HG03280 (cell line): ENCODE measurements around the gene BIN1.

Experiments
- ATAC-seq: cut with Tn5 transposase; IDR thresholded peaks from one replicate; pipeline ENCODE4 v1.9.1; 2021; ENCODE audit warnings: mild to moderate bottlenecking, moderate library complexity; ENCODE audit not compliant: unreplicated experiment

Gene BIN1

DNA sequence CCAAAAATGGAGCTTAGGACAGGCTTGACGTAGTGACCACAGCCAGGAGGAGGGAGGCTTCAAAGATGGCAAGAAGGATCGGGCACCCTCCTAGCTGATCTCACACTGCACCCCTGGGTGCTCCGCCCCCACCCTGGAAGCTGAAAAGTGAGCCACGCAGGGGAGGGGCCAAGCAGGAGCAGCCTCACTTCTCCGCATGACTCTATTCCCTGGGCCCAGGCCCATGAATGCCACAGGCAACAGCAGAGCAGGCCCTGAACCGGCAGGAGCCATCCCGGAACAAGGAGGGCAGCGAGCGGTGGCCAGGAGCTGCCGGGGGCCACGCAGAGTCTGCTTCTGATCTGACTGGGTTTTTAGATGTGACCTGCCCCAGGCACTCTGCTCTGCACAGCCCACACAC is 30.0 kb downstream of the BIN1 start:
- ATAC-seq, result no peak

DNA sequence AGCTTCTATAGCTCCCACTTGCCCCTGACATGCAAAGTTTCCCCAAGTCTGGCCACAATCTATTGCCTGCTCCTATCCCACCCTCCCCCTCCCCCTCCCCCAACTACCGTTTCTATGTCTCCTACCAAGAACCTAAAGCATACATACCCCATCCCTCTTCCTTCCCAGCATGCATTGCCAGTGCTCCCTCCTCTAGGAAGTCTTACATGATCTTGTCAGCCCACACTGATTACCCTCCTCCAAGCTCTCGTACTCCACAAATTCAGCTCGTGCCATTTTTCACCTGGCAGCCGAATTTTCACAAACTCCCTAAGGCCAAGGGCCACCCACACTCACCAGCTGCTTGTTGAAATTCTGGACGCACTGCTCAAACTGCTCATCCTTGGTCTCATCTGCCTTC is 30.7 kb downstream of the BIN1 start:
- no peak for ATAC-seq

DNA sequence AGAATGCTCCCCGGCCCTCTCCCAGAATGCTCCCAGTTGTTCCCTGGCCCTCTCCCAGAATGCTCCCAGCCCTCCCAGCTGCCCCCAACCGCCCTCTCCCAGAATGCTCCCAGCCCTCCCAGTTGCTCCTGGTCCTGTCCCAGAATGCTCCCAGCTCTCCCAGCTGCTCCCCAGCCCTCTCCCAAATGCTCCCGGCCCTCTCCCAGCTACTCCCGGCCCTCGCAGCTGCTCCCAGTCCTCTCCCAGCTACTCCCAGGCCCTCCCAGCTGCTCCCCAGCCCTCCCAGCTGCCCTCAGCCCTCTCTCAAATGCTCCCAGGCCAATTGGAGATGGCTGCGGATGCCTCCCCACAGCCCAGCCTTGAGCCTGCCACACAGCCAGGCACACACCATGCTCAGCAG is 31.1 kb downstream of the BIN1 start:
- no peak for ATAC-seq

DNA sequence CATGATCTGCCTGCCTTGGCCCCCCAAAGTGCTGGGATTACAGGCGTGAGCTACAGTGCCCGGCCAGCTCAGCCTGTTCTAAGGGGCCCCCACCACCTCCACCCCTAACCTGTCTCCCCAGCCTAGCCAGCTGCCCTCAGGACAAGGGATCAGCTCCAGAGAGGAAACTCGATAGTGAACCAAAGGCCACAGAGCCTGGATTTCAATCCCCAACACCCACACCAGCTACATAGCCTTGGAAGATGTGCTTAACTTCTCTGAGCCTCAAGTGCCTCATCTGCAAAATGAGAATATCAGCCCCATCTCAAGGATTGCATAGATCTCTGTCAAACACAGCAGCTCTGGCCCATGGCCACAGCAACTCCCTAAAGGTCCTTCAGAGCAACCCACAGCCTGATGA is 32.0 kb downstream of the BIN1 start:
- no peak for ATAC-seq

DNA sequence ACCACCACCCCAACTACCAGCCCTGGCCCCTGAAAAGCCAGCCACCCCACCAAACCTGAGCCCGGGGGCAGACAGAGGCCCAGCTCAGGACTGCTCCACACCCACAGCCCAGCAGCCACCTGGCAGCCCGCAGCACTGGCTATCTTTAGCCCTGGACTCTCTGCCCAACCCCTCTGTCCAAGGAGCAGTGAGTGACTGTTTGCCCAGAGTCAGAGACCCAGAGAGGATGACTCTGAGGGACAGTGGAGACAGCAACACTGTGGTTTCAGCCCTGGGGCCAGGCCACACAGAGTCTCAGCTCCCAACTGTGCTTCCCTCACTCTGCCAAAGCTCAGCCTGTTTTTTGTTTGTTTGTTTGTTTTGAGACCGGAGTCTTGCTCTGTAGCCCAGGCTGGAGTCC is 32.6 kb downstream of the BIN1 start:
- ATAC-seq, result no peak

DNA sequence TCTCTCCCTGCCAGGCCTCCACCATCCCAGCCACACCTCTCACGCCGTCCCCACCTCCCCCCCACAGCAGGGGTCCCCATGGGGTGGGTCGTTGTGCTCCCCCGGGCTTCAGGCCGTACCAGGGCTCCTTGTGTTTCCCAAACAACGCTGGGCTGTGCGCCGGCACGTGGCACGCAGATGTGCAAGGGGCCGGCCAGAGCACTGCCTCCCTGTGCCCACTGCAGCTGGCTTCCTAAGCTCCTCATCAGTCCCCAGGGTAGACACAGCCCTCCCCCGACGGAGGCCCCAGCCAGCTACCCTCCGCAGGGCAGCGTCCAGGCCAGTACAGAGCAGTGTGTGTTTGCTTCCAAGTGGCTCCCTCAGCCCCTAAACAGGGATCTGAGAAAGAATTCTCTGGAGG is 34.0 kb downstream of the BIN1 start:
- ATAC-seq, result no peak

DNA sequence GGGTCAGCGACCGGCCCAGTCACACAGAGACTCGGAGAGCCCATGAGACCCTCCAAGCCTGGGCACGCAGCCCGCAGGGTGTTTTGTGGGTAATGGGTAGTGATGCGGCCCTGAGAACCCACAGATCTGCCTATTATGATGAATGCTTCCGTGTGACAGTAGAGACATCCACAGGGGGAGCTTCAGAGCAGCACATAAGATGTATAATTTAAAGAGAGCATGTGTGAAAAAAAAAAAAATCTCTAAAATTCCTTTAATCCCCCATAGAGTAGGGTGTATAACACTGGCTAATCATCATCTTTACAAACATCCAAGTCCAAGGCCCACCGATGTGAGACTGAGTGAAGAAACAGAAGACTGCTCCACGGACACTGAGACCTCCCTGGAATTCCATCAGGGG is 34.6 kb downstream of the BIN1 start:
- ATAC-seq, result no peak

DNA sequence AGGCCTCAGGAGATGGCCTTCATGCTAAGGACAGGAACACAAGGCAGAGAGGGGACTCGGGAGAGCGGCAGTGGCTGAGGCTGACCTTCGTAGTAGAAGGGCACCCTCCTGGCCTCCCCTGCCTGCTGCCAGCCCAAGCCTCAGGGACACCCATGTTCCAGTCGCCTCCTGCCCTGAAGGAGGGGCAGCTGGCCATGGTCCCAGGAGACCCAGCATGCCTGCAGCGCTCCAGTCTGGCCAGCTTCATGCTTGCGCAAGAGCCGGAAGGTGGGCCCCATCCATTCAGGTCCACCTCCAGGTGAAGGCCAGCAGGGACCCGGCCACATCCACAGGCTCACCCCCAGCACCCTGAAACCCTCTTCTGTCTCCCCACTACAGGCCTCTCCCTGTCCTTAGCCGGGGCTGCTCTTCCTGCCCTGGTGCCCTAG is 35.0 kb downstream of the BIN1 start:
- ATAC-seq, result no peak

DNA sequence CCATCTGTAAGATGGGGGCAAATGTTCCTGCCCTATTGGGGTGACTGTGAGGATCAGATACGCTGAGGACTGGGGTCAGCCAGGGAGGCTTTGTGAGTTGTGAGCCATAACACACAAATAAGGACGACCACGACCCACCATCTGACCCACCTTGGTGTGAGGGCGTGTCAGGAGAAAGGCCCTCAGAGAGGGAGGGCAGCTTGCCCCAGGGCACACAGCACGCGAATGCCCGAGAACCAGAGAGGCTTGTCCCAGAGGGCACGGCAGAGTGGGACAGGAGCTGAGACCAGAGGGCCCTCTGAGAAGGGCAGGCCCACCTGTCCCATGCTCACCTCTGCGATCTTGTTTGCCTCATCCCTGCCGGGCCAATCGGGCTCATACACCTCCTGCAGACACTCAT is 36.7 kb downstream of the BIN1 start:
- ATAC-seq, result no peak

DNA sequence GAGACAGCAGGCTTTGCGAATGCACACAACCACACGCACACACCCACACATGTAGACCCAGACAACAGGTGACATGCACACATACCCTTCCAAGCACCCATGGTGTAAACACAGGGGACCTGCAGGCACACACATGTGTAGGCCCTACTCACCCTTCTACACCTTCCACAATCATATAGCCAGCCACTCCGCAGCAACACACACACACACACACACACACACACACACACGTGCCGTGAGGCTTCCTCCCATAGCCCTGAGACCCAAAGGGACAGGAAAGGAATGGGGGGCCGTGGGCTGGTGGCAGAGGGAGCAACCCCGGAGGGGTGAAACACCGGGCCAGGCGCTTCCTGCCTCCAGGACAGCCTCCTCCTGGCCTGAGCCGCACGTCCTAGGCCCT is 37.4 kb downstream of the BIN1 start:
- no peak for ATAC-seq

DNA sequence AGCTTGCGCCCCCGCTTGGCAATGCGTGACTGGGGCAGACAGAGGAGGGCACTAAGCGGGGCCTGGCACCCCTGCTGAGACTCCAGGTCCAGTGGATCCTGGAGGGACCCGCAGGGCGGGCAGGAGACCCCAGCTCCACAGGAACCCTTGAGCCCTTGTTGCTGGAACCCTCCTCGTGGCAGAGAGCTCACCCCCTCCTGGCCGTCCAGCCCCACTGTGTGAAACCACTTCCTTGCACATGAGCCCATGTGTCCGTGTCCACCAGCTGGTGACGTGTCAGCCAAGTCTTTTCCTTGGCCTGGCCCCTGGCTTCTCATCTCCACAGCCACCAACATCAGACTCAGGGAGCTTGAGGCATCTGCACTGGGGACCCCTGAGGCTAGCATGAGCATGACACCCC is 38.0 kb downstream of the BIN1 start:
- ATAC-seq, result no peak

DNA sequence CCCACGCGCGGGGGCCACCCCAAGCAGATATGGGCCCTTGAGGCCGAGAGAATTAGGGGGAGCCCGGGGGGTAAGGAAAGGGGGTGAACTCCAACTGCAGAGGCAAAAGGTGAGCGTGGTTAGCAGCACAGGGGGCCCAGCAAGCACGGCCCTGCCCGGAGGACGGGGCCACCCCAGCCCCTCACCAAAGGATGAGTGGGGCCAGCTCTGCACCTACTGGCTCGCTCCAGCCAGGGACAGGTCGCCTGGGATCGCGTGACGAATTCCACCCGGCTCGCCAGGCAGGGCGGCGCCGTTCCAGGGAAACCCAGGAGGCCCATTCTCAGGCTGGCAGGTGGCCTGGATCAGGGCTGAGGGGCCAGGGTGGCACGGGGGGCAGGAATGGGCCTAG is 38.6 kb downstream of the BIN1 start:
- ATAC-seq, result no peak

DNA sequence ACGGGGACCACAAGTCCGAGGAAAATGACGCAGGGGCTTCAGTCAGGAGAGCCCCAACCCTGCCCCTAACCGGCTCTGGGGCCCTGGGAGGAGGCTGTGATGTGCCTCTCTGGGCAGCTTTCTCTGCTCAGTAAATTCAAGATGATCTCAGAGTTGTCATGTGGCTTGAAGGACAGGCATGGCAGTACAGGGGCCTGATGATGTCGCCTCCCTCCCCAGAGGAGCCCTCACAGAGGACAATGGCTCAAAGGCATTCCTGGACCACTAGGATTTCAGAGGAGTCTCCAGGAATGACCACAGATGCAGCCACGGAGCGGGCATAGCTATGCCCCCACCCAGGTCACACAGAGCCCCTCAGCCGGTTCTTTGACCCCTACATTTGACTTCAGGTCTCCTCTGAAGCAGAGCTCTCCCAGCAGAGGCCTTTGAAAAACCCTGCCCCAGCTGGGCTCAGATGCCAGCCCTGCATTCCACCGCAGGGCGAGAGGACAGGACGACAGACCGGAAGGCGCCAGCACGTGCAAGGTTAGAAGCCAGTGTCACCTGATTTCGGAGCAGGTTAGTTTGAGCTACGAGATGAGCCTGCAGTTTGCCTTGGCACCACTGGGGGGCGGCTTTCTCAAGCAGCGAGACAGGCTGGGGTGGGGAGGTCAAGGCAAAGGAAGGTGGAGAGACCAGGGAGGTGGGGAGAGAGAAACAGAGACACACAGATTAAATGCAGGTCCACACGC is 39.2 kb downstream of the BIN1 start:
- ATAC-seq, result no peak

DNA sequence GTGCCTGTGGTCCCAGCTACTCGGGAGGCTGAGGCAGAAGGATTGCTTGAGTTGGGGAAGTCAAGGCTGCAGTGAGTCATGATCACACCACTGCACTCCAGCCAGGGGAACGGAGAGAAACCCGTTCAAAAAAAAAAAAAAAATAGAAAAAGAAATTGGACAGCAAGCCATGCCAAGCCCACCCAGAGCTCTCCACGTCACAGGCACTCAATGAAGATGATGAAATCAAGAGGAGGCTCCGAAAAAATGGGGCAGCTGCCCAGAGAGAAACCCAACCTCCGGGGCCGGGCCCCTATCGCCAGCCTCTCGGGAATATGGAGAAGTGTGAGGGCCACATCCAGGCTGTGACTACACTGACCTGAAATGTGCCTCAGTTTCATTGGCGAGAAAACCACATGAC is 40.0 kb downstream of the BIN1 start:
- ATAC-seq, result no peak

DNA sequence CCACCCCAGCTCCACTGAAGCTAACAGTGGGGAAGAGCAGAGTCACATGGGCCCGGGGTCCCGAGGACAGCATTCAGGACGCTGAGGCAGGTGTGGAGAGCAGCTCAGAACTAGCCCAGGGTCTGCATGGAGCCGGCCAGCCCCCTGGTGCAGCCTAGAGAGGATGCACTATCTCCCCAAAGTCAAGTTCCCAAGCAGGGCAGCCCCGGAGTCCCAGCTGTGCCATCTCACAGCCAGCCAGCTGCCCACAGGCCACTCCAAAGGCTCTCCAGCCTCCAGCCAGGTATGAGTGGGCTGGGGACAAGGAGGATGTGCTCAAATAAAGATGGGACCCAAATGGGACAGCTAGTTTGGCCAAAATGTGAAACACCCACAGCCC is 41.0 kb downstream of the BIN1 start:
- no peak for ATAC-seq

DNA sequence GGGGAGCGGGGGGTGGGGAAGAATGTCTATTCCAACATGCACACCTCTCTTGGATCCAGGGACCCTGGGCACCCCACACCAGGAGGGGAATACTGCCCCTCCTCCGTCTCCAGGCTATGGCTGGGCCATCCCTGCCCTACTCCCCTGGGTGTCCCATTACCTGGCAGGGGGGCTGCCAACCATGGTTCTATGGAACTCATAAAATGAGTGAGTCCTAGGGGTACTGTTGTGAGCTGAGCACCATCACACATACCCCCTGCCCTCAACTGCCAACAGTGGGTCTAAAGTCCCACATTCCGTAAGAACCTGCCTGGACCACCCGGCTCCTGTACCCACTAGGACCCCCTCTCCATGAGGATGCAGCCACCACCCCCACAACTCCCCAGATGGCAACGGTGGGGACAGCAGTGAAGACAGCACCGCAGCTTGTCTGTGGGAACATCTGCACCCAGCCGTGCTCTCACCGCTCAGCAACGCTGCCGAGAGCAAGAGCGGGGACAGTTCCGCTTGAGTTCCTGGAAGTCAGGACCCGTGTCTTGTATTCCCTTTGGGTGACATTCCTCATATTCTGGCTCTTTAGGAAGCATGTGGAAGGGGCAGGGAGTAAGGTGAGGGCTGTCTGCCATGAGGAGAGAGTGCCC is 41.5 kb downstream of the BIN1 start:
- no peak for ATAC-seq

DNA sequence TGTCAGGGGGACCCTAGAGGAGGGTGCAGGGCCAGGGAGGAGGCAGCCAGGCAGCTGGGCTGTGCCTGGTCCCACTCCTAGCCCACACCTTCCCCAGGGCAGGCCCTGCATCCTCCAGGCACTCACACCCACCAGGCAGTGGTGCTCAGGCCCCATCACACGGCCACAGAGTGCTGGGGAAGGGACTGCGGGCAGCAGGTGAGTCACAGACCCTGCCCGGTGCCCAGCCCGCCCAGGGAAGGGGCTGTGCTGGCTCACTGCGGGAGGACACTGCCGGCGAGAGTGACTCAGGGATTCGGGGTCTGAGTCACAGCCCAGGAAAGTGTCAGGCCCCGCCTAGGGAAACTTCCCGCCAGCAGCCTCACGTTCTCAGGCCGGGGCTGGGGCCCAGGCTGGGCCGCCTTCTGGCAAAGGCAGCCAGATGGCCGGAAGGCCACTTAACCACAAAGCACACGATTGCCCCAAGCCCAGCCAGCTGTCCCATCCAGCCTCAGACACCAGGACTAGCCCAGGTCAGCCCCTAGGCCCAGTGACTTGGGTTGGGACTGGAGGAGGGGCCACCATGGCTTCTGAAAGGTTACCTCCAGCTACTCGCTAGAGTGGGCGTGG is 42.2 kb downstream of the BIN1 start:
- peak; percentile 70 for ATAC-seq

DNA sequence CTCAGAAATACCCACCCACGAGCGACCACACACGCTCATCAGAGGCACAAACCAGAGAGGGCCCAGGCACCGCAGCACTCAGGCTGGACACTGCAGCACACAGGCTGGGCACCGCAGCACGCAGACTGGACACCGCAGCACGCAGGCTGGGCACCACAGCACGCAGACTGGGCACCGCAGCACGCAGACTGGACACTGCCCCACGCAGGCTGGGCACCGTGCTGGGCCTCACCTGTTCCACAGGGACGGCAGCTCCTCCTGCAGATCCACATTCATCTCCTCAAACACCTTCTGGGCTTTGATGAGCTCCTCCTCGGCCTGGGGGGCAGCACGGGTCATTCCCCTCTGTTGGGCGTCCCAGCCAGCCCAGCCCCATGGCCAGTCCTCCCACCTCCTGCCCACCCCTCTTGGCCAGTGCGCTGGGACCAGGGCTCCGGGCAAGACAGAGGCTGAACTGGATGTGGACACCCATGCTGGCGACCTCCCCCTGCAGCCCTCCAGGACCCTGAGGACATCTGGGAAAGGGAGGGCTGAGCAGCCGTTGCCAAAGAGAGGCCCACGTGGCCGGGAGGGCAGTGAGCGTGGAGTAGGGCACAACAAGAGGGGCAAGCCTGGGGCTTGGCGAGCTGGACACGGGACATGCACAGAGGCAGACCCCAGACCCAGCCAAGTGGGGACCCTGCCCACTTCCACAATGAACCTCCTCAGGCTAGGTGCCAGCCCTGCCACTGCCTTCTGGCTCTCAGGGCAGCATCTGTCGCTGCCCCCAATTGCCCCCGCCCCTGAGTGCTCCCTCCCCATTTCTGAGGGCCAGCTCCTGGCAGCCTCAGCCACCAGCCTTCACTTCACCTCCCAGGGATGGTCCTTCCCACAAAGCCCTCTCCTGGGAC is 43.0 kb downstream of the BIN1 start:
- no peak for ATAC-seq

DNA sequence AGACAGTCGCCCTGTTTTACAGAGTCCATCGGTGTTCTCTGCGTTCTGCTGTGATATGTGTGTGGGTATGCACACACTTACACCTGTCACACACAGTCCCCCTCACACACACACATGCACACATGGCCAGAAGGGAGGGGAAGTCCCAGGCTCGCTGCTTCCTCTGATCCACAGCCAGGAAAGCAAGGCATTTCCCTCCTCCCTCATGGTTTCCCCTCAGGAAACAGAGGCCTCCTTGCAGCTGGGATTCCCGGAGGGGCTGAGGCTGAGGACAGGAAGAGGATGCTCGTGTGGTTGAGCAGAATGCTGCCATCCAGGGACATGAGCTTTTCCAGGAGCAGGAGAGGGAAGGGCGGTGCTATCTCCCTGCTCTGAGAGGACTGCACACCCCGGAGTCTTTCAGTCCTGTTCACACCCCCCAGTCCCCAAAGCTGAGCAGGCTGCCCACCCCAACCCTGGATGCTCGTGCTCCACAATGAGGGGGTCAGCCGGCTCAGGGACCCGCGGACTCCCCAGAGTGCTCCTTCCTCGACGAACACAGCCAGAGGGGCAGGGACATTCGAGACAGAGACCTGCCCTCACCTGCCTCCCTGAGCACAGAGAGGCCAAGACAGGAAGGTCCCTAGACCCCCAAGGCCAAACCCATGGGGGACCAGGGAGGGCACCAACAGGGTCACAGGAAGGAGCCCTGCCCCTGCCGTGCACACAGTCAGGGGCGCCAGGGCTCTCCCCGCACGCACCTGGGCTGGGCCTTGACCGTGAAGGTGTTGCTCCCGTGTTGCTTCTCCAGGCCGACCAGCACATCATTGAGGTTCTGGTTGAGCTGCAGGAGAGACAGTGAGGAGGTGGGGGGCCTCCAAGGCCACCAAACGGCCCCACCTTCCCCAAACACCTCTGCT is 45.3 kb downstream of the BIN1 start:
- no peak for ATAC-seq

DNA sequence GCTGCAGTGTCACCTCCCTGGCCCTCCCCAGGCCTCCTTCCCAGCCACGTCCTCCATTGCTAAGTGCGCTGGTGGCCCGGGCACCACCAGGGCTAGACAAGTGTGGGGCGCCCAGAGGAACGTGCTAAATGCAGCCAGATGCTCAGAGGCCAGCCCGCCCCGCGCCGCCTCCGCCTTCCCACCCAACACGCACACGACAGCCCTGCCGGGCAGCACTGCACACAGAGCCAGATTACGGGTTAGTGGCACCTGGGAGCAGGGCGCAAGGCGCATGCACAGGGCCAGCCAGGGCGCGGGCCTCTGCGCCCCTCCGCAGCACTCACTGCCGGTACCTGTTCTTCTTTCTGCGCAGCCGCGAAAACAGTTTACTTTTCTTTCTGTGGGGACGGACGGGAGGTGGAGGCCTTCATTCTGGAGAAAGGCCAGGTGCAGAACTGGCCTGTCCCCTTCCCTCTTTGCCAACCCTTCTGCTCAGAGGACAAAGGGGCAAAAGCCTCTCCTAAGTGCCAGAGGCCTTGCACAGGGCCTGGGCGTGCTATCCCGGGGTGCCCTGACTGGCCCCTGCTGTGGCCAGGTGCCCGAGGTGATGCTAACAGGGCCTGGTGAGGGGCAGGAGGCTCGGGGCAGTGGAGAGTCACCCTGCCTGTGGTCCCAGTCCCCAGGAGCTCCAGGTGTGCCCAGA is 46.5 kb downstream of the BIN1 start:
- ATAC-seq, result no peak
